NCI-H2227 treated with DMSO at 0.1 percent for 48 hours (cell line): Measurements from ENCODE around the gene TSSK6.

Experiments used
- DNase-seq: peaks from one replicate; lab custom pipeline; 2025; lab: John Stamatoyannopoulos, UW

TSSK6 gene

GRCh38 chr19:19504754-19505668 lies 10.3 kb downstream of the TSSK6 start:
- DNase-seq, result no peak

- peak; percentile 44 for DNase-seq
Observed at GRCh38 chr19:19502808-19503602, 12.3 kb downstream of the TSSK6 start.

GRCh38 chr19:19502281-19502680 lies 13.1 kb downstream of the TSSK6 start:
- no peak for DNase-seq

- DNase-seq, result no peak
Observed at GRCh38 chr19:19501798-19502197, 13.6 kb downstream of the TSSK6 start.

GRCh38 chr19:19500975-19501644 lies 14.2 kb downstream of the TSSK6 start:
- peak; percentile 67 for DNase-seq

- no peak for DNase-seq
Observed at GRCh38 chr19:19499272-19499995, 15.9 kb downstream of the TSSK6 start.

GRCh38 chr19:19498255-19498991 lies 16.9 kb downstream of the TSSK6 start:
- no peak for DNase-seq

GRCh38 chr19:19495614-19496603 lies 19.4 kb downstream of the TSSK6 start:
- no peak for DNase-seq

GRCh38 chr19:19493841-19494546 lies 21.4 kb downstream of the TSSK6 start:
- DNase-seq, result no peak

GRCh38 chr19:19492026-19492610 lies 23.2 kb downstream of the TSSK6 start:
- no peak for DNase-seq

- DNase-seq, result no peak
Observed at GRCh38 chr19:19491321-19492025, 23.9 kb downstream of the TSSK6 start.

- peak; percentile 39 for DNase-seq
Observed at GRCh38 chr19:19490214-19490968, 25.0 kb downstream of the TSSK6 start.

GRCh38 chr19:19489804-19490204 lies 25.5 kb downstream of the TSSK6 start:
- no peak for DNase-seq

- DNase-seq, result peak; percentile 51
Observed at GRCh38 chr19:19488875-19489690, 26.3 kb downstream of the TSSK6 start.

- DNase-seq, result no peak
Observed at GRCh38 chr19:19487950-19488874, 27.1 kb downstream of the TSSK6 start.
